GM06990 (cell line): ENCODE results near the gene VIM.

Experiments
- DNase-seq: peaks from one replicate; pipeline ENCODE4 v3.0.0-alpha.2; 2011; ENCODE audit not compliant: insufficient read length; ENCODE audit errors: extremely low read depth
- H3K27me3 ChIP-seq: replicated peaks from 2 replicates; pipeline ENCODE4 v1.6.0; 2011; ENCODE audit warnings: low read length; ENCODE audit not compliant: control insufficient read depth, insufficient read depth
- H3K36me3 ChIP-seq: 2 replicates; pipeline ENCODE4 v1.5.1; 2011; ENCODE audit warnings: low read length; ENCODE audit not compliant: control insufficient read depth, insufficient read depth
- H3K4me3 ChIP-seq: replicated peaks from 2 replicates; pipeline ENCODE4 v1.5.1; 2011; ENCODE audit warnings: low read depth, mild to moderate bottlenecking, control low read depth, low read length
- CTCF ChIP-seq: IDR thresholded peaks from 2 replicates; pipeline ENCODE4 v1.5.1; 2011; ENCODE audit warnings: low read length, control low read depth, mild to moderate bottlenecking, inconsistent platforms; ENCODE audit not compliant: insufficient read depth, poor library complexity, severe bottlenecking

Gene VIM

GRCh38 chr10:17200001-17200911 lies 27.8 kb upstream of the VIM start:
- Histone ChIP-seq H3K36me3 (no peaks in the 10 kb centered on the region), H3K4me3 (peak overlapping the region; percentile 85), H3K27me3 (no peaks in the 10 kb centered on the region)
- DNase-seq: no peak
- TF ChIP-seq CTCF: no peak

- TF ChIP-seq CTCF: no peak
- Histone ChIP-seq H3K4me3 (peak within 1 kb of the TSS; percentile 85), H3K27me3 (no peaks in the 10 kb centered on the region), H3K36me3 (no peaks in the 10 kb centered on the region)
- peak; percentile 88 for DNase-seq
Measured at GRCh38 chr10:17200912-17201793, 26.9 kb upstream of the VIM start, which contains the start of gene TRDMT1. TRDMT1 (minus strand) TSS chr10:17201672; CDS start chr10:17201634, 38 bp downstream.

GRCh38 chr10:17201794-17202116 lies 26.3 kb upstream of the VIM start:
- no peaks in the 10 kb centered on the region for H3K27me3 ChIP-seq
- no peak for TF ChIP-seq CTCF
- peak overlapping the region; percentile 85 for H3K4me3 ChIP-seq
- no peak for DNase-seq
- H3K36me3 ChIP-seq: no peaks in the 10 kb centered on the region

- H3K27me3 ChIP-seq: no peaks in the 10 kb centered on the region
- H3K36me3 ChIP-seq: no peaks in the 10 kb centered on the region
- no peak overlapping the region for H3K4me3 ChIP-seq
- DNase-seq: no peak
- TF ChIP-seq CTCF: no peak
Measured at GRCh38 chr10:17202506-17202905, 25.5 kb upstream of the VIM start.

- DNase-seq: no peak
- Histone ChIP-seq H3K36me3 (no peaks in the 10 kb centered on the region), H3K27me3 (no peaks in the 10 kb centered on the region), H3K4me3 (no peak overlapping the region)
- TF ChIP-seq CTCF: no peak
Measured at GRCh38 chr10:17202999-17203398, 25.0 kb upstream of the VIM start.
